Measurements from ENCODE around the gene DBNDD2.

The DBNDD2 gene

GRCh38 chr20:45419188-45420091, 11.4 kb downstream of the DBNDD2 start:
- peak; percentile 65 for DNase-seq

- no peak for DNase-seq
Observed at GRCh38 chr20:45420125-45420524, 12.0 kb downstream of the DBNDD2 start.

- no peak for DNase-seq
Observed at GRCh38 chr20:45423700-45424099, 15.6 kb downstream of the DBNDD2 start.

GRCh38 chr20:45425561-45425960, 17.5 kb downstream of the DBNDD2 start:
- no peak for DNase-seq

- no peak for DNase-seq
Observed at GRCh38 chr20:45426320-45427016, 18.4 kb downstream of the DBNDD2 start.

- no peak for DNase-seq
Observed at GRCh38 chr20:45427236-45428149, 19.4 kb downstream of the DBNDD2 start.

- DNase-seq: no peak
Observed at GRCh38 chr20:45429618-45430017, 21.5 kb downstream of the DBNDD2 start.

GRCh38 chr20:45432294-45432693, 24.2 kb downstream of the DBNDD2 start:
- no peak for DNase-seq

GRCh38 chr20:45433316-45433715, 25.2 kb downstream of the DBNDD2 start:
- DNase-seq: peak; percentile 21

- no peak for DNase-seq
Observed at GRCh38 chr20:45433976-45434375, 25.9 kb downstream of the DBNDD2 start.

- peak; percentile 79 for DNase-seq
Observed at GRCh38 chr20:45436732-45437485, 28.8 kb downstream of the DBNDD2 start.

GRCh38 chr20:45440424-45440823, 32.3 kb downstream of the DBNDD2 start:
- no peak for DNase-seq

- no peak for DNase-seq
Observed at GRCh38 chr20:45440891-45441685, 33.0 kb downstream of the DBNDD2 start.

- DNase-seq: no peak
Observed at GRCh38 chr20:45441746-45442145, 33.7 kb downstream of the DBNDD2 start.

- no peak for DNase-seq
Observed at GRCh38 chr20:45444050-45444449, 36.0 kb downstream of the DBNDD2 start.

- no peak for DNase-seq
Observed at GRCh38 chr20:45445805-45446562, 37.9 kb downstream of the DBNDD2 start.

GRCh38 chr20:45448270-45448669, 40.2 kb downstream of the DBNDD2 start:
- DNase-seq: no peak

GRCh38 chr20:45449528-45449927, 41.4 kb downstream of the DBNDD2 start:
- DNase-seq: no peak

GRCh38 chr20:45450097-45450818, 42.2 kb downstream of the DBNDD2 start:
- DNase-seq: peak; percentile 22

GRCh38 chr20:45452238-45452637, 44.1 kb downstream of the DBNDD2 start:
- no peak for DNase-seq
